T-helper 1 cell treated with Interleukin-12 subunit alpha and Interleukin-12 subunit beta and Interleukin-4 antibody, amounts not matched to agents 30 ng/mL and 1 ng/mL, for 36 hours (primary cell): Measurements from ENCODE around the gene RELN. TPM values are rescaled to one million over a fixed set of nuclear protein-coding genes. Genes with fewer than 3 reads are reported as not detected.

Experiments
- intact Hi-C: fragments of 100-400 bp; cut with micrococcal nuclease; formaldehyde crosslinking; loops from one replicate; pipeline ENCODE4 v1.15.1; 2024
- total RNA-seq: library from RNA; stranded (reverse); gene quantifications from 2 replicates; pipeline ENCODE4 v1.2.3, GENCODE V29; 2022

Gene RELN
- total RNA-seq, 1 donor from 2014 or later = not detected

GRCh38 chr7:103423467-103424179, 565.8 kb downstream of the RELN start:
- intact Hi-C loops = no loop called here

Other genes starting within 250 kb of the RELN start
- 22.6 and 23.7 TPM in 2 replicates for gene ORC5, start 218.4 kb upstream of the RELN start, total RNA-seq